Neural progenitor cell (in vitro differentiated cells): ENCODE data around the gene TMC7.

Experiments used
- CTCF ChIP-seq: fragments of 200-600 bp; sonication (generic); IDR thresholded peaks from 2 replicates; pipeline ENCODE4 v1.5.1; 2017; ENCODE audit warnings: antibody characterized with exemption, mild to moderate bottlenecking
- EZH2phosphoT487 ChIP-seq: fragments of 200-600 bp; sonication (generic); IDR thresholded peaks from 2 replicates; pipeline ENCODE4 v1.6.1; 2017; ENCODE audit warnings: antibody characterized with exemption

DNA sequence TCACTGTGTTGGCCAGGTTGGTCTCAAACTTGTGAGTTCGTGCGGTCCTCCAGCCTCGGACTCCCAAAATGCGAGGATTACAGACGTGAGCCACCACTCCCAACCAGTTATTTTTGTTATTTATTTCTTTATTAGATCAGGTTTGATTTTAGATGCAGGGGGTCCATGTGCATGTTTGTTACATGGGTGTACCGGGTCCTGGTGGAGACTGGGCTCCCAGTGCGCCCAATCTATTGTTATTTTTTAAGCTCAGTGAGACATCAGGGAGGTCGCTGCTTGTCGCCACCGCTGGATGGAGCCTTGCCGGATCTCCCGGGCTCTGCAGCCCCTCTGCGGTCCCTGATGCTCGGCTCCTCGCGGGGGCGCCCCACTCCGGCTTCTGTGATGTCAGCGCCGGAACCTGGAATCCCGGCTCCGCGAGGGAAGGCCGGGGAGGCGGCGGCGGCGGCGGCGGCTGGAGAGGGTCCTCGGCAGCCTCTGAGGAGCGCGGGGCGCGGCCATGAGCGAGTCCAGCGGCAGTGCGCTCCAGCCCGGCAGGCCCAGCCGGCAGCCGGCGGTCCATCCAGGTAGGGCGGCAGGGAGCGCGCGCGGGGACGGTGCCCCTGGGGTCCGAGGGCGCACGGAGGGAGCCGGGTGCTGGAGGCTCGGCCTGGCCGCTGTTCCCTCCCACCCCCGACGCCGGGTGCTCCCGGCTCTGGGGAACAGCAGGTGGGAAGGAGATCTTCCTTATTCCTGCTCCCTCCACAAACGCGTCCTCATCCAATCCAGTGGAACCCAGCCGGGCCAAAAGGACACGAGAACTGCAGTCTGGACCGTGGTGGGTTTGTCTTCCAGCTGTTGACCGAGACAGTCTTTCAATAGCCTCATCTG lies at the start of gene TMC7:
- peak; percentile 88 for TF ChIP-seq CTCF
- no peak for TF ChIP-seq EZH2phosphoT487
